Esophagus squamous epithelium (tissue), 5 donors: Measurements from ENCODE around the gene KIAA1671. TPM values are rescaled to one million over a fixed set of nuclear protein-coding genes. Genes with fewer than 3 reads are reported as not detected.
A peak's percentile ranks its signal among the peaks of the same experiment; 100 is the strongest.

Experiments
- DNase-seq: peaks from one replicate; lab custom pipeline; 2025; lab: John Stamatoyannopoulos, UW
- H3K27ac ChIP-seq, 4 donors: fragments of 200-600 bp; sonication (generic); one replicate each; pipeline ENCODE4 v1.5.1; 2016 to 2019; ENCODE audit warnings: mild to moderate bottlenecking in 1 of 4
- H3K27me3 ChIP-seq, 4 donors: fragments of 200-600 bp; sonication (generic); 1 replicate in 3 of 4; 2 replicates in 1 of 4; pipeline versions ENCODE4 v1.5.1 to v1.6.0; 2017 to 2021; ENCODE audit warnings: antibody characterized with exemption in 1 of 4
- H3K36me3 ChIP-seq, 3 donors: fragments of 200-600 bp; sonication (generic); one replicate each; pipeline ENCODE4 v1.5.1; 2016 to 2019
- H3K4me1 ChIP-seq, 3 donors: fragments of 200-600 bp; sonication (generic); one replicate each; pipeline ENCODE4 v1.5.1; 2017 to 2019
- H3K4me3 ChIP-seq, 4 donors: fragments of 200-600 bp; sonication (generic); 1 replicate in 3 of 4; 2 replicates in 1 of 4; pipeline ENCODE4 v1.5.1; 2016 to 2019; ENCODE audit warnings: mild to moderate bottlenecking in 2 of 4, moderate library complexity in 1 of 4
- H3K9me3 ChIP-seq, 3 donors: fragments of 200-600 bp; sonication (generic); one replicate each; pipeline ENCODE4 v1.5.1; 2016 to 2019
- CTCF ChIP-seq, 6 experiments: fragments of 450-650 bp in 4 of 6; fragments of 200-600 bp in 2 of 6; sonication (generic) in 2 of 6; IDR thresholded peaks; one replicate each; pipeline ENCODE4 v1.5.1; 2016 to 2019; ENCODE audit warnings: antibody characterized with exemption in 6 of 6, mild to moderate bottlenecking in 4 of 6, moderate library complexity in 4 of 6
- POLR2A ChIP-seq, 4 donors: fragments of 450-650 bp; IDR thresholded peaks; one replicate each; pipeline ENCODE4 v1.6.1; 2017; ENCODE audit warnings: antibody characterized with exemption in 4 of 4, mild to moderate bottlenecking in 4 of 4, moderate library complexity in 3 of 4
- WGBS, 2 donors: methylation state at CpG; one replicate each; pipeline ENCODE4 v1.1.5; 2018; 5-methylcytosine and 5-hydroxymethylcytosine counted together
- intact Hi-C: fragments of 100-400 bp; cut with DNase I; formaldehyde crosslinking; loops from one replicate; pipeline ENCODE4 v1.15.0; 2022
- total RNA-seq, 4 donors: library from RNA; depleted of rRNA; stranded (reverse); fragments of >200 nt; gene quantifications; one replicate each; pipeline ENCODE4 v1.1.0, GENCODE V29; 2016
- donor health status: DM: yes; HTN: yes; CAD: no.

KIAA1671 gene
- total RNA-seq, 4 donors from 2014 or later: 43.1 to 73.2 (median 47.5) TPM

DNA sequence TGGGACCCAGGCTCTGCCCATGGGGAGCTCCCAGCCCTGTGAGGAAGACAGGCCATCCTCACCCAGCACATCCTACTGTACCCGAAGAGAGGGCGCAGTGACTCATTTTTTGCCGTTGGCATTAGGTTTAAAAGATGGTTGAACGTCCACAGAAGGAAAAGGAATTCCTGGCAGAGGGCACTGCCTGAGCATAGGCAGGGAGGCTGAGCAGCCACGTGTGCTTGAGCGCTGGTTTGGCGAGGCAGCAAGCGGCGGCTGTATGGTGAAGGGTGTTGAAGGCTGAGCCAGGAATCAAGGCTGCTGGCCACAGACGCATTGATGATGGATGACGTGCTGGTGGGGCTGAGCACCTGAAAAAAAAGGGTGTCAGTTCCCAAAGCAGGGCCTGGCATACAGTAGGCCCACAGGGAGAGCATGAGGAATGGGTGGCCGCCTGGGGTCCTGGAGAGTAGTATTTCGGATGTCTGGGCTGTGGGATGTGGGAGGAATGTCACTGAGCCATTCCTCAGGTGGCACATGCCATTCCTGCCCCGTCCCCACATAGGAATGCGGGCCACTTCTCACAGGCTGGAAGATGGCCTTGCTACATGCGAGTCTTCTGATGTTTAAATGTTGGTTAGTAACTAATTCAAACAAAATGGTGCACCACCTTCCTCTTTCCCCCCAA is 112.5 kb downstream of the KIAA1671 start:
- no peak for DNase-seq
- Histone ChIP-seq H3K4me3 (no peak overlapping the region), H3K4me1 (peaks cover 4 to 40% (median 8%) of the 10 kb centered on the region in 3 donors), H3K27ac (no peak overlapping the region), H3K9me3 (no peaks in the 10 kb centered on the region), H3K27me3 (no peaks in the 10 kb centered on the region), H3K36me3 (peaks cover 0 to 15% (median 0%) of the 10 kb centered on the region in 3 donors)
- no peak for TF ChIP-seq POLR2A (IDR thresholded peaks at IDR 0.05)
- TF ChIP-seq CTCF (IDR thresholded peaks at IDR 0.05): no peak
- intact Hi-C loops: no loop called here
- 56 to 58% methylated on average over 14 to 16 of the region's 16 CpGs for WGBS, 2 donors

DNA sequence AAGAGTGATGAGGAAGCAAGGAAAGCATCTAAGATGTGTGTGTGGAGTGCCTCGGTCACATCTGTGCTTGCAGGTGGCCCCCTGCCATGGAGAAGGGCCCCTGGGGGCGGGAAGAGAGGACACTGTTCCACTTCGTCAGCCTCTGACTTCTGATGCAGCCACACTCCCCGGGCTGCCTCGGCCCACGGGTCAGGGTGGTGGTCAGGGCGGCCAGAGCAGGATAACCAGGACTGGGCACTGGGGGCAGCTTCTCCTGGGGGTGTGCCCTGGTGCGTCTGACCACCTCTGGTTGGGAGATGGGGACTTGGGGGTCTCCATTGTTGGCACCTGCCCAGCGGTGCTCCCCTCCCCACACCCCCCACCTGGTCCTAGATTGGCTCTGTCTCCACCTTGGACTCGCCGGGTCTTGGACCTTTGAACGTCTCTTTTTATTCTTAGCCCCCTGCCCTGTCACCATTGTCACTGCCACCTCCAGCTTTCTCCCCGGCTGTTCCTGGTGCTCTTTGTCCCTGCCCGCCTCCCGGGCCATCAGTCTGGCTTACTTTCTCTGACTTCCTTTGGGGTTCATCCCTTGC is 114.4 kb downstream of the KIAA1671 start:
- Histone ChIP-seq H3K4me3 (no peak overlapping the region), H3K36me3 (peaks cover 0 to 21% (median 0%) of the 10 kb centered on the region in 3 donors), H3K4me1 (peaks cover 8 to 46% (median 9%) of the 10 kb centered on the region in 3 donors), H3K27me3 (no peaks in the 10 kb centered on the region), H3K27ac (peak overlapping the region in 1 of 4 donors; percentile 62), H3K9me3 (no peaks in the 10 kb centered on the region)
- TF ChIP-seq CTCF (IDR thresholded peaks at IDR 0.05) (no peak), POLR2A (IDR thresholded peaks at IDR 0.05) (no peak)
- intact Hi-C loops: no loop called here
- WGBS, 2 donors: 84 to 97% methylated on average over 7 to 10 of the region's 15 CpGs
- no peak for DNase-seq

DNA sequence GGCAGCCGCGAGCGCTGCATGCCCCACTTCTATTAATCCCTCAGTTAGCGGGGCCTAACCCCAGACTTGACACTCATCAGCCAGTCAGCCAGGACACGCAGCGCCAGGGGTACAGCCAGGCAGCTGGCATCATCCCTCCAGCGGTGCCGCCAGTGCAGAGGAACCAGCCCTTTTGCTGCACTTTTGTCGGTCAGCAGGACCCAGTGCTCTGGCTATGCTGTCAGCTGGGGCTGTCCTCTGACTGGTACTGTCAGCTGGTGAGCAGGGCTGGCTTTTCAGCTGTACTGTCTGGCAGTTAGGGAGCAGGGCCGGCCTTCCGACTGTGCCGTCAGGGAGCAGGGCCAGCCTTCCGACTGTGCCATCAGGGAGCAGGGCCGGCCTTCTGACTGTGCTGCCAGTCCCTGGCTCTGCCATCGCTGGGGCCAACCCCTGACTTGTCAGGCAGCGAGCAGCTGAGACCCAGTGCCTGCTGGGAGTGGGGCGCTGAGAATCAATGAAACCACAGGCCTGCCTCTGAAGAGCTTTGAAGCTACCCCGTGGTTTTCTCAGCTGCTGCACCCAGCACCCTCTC is 115.4 kb downstream of the KIAA1671 start:
- TF ChIP-seq POLR2A (IDR thresholded peaks at IDR 0.05) (peak in 1 of 4 donors; percentile 20), CTCF (IDR thresholded peaks at IDR 0.05) (no peak)
- Histone ChIP-seq H3K36me3 (peaks cover 0 to 31% (median 0%) of the 10 kb centered on the region in 3 donors), H3K4me1 (peaks cover 8 to 45% (median 9%) of the 10 kb centered on the region in 3 donors), H3K27me3 (no peaks in the 10 kb centered on the region), H3K27ac (peak overlapping the region; percentile 16 to 69 (median 50)), H3K9me3 (no peaks in the 10 kb centered on the region), H3K4me3 (no peak overlapping the region)
- WGBS, 2 donors: 57 to 74% methylated on average over 8 of the region's 18 CpGs
- no peak for DNase-seq
- intact Hi-C loops: no loop called here

DNA sequence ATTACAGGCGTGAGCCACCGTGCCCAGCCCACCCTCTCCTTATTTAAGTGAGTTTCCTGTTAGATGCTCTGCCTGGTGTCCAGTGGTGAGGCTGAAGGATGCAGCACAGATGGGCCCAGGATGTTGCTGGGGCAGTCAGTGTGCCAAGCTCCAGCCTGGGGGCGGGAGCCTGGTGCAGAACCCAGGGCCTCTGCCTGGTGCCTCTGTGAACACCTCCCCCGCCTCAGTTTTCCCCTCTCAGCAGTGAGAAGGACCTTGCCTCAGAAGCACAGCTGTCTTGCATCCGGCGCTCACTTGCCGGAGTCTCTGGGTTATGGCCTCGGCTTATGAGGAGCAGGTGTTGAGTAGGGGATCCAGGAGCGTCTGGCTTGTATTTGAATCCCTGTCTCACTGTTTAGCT is 116.2 kb downstream of the KIAA1671 start:
- H3K36me3 ChIP-seq: peaks cover 0 to 36% (median 0%) of the 10 kb centered on the region in 3 donors
- H3K4me1 ChIP-seq: peaks cover 8 to 45% (median 9%) of the 10 kb centered on the region in 3 donors
- TF ChIP-seq CTCF (IDR thresholded peaks at IDR 0.05) (no peak), POLR2A (IDR thresholded peaks at IDR 0.05) (no peak)
- H3K9me3 ChIP-seq: no peaks in the 10 kb centered on the region
- H3K27ac ChIP-seq: peak overlapping the region in 2 of 4 donors; percentile 25 to 29
- DNase-seq: no peak
- no peak overlapping the region for H3K4me3 ChIP-seq
- intact Hi-C loops: no loop called here
- no peaks in the 10 kb centered on the region for H3K27me3 ChIP-seq
- WGBS, 2 donors: 40 to 80% methylated on average over 2 to 7 of the region's 9 CpGs

DNA sequence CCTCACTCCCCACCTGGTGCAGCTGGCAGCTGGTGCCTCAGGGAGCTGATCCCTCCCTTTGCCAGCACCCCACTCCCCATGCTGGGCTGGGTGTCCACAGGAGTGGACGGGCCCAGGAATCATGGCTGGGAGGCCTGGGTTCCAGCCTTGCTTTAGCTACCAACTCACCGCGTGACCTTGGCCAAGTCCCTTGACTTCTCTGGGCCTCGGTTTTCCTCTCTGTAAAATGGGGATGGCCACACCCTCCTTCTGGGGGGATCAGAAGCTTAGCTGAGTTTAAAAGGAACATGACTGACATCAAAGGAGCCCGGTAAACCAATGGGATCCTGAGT is 116.9 kb downstream of the KIAA1671 start:
- 86% methylated on average over 5 of the region's 5 CpGs; no CpG with 5 or more reads in 1 of the 2 donors for WGBS, 2 donors
- H3K27ac ChIP-seq: peak overlapping the region in 1 of 4 donors; percentile 13

More for the DNA sequence above, 116.9 kb downstream of the KIAA1671 start:
- H3K4me3 ChIP-seq: no peak overlapping the region
- intact Hi-C loops: no loop called here
- H3K4me1 ChIP-seq: peaks cover 8 to 45% (median 9%) of the 10 kb centered on the region in 3 donors
- DNase-seq: no peak
- TF ChIP-seq CTCF (IDR thresholded peaks at IDR 0.05): no peak
- peaks cover 0 to 36% (median 0%) of the 10 kb centered on the region in 3 donors for H3K36me3 ChIP-seq
- no peaks in the 10 kb centered on the region for H3K9me3 ChIP-seq
- no peaks in the 10 kb centered on the region for H3K27me3 ChIP-seq
